B cell (primary cell): ENCODE measurements around the gene ZNF407. TPM values are rescaled to one million over a fixed set of nuclear protein-coding genes. Genes with fewer than 3 reads are reported as not detected.

Experiments used
- ATAC-seq: fragments of 200-7000 bp; cut with Tn5 transposase; one replicate; pipeline ENCODE4 v1.10.0; 2021; ENCODE audit warnings: low read depth, mild to moderate bottlenecking, moderate number of reproducible peaks, moderate library complexity
- CTCF ChIA-PET: fragments of 350-600 bp; sonication (Branson Sonifier 250); formaldehyde crosslinking; loops from one replicate; lab custom pipeline; 2021; ENCODE audit warnings: antibody characterized with exemption, inconsistent platforms; lab: Charles Lee
- POLR2A ChIA-PET: fragments of 350-600 bp; sonication (Branson Sonifier 250); formaldehyde crosslinking; loops from one replicate; lab custom pipeline; 2021; ENCODE audit warnings: antibody characterized with exemption; lab: Charles Lee
- DNase-seq: peaks from one replicate; pipeline ENCODE4 v3.0.0; 2013
- H2AFZ ChIP-seq: 2 replicates; pipeline ENCODE4 v1.6.1; 2012; ENCODE audit warnings: mild to moderate bottlenecking, low read depth, low read length; ENCODE audit not compliant: insufficient read depth, poor library complexity, severe bottlenecking
- H3K27ac ChIP-seq, 2 donors: 1 replicate in 1 of 2; 2 replicates in 1 of 2; pipeline ENCODE4 v1.5.1; 2012 to 2013; ENCODE audit warnings: low read length in 2 of 2, mild to moderate bottlenecking in 2 of 2, moderate library complexity in 1 of 2
- H3K27me3 ChIP-seq, 4 experiments: fragments of 200-600 bp in 1 of 4; sonication (generic) in 1 of 4; replicated peaks in 1 of 4; 1 replicate in 2 of 4; 2 replicates in 2 of 4; pipeline versions ENCODE4 v1.6.1 to v1.7.0; 2013 to 2016; ENCODE audit warnings: low read length in 3 of 4, mild to moderate bottlenecking in 2 of 4, mixed read lengths in 1 of 4, moderate library complexity in 1 of 4; ENCODE audit not compliant: insufficient read depth in 4 of 4, control insufficient read depth in 3 of 4; ENCODE audit errors: control extremely low read depth in 1 of 4
- H3K36me3 ChIP-seq, 2 experiments: replicated peaks in 1 of 2; 1 replicate in 1 of 2; 2 replicates in 1 of 2; pipeline versions ENCODE4 v1.6.1 to v1.7.1; 2013; ENCODE audit warnings: low read length in 1 of 2; ENCODE audit not compliant: insufficient read depth in 2 of 2, control insufficient read depth in 1 of 2; ENCODE audit errors: control extremely low read depth in 1 of 2, extremely low read depth in 1 of 2
- H3K4me1 ChIP-seq, 2 donors: fragments of 200-600 bp in 1 of 2; sonication (generic) in 1 of 2; 1 replicate in 1 of 2; 2 replicates in 1 of 2; pipeline versions ENCODE4 v1.5.1 to v1.6.1; 2013 to 2017; ENCODE audit warnings: low read length in 2 of 2; ENCODE audit not compliant: control insufficient read depth in 2 of 2, insufficient read depth in 2 of 2
- H3K4me2 ChIP-seq: replicated peaks from 2 replicates; pipeline ENCODE3; 2012; ENCODE audit warnings: mild to moderate bottlenecking, low read depth, low read length; ENCODE audit not compliant: poor library complexity, severe bottlenecking
- H3K4me3 ChIP-seq, 5 experiments: fragments of 200-600 bp in 1 of 5; sonication (generic) in 1 of 5; 1 replicate in 3 of 5; 2 replicates in 2 of 5; pipeline versions ENCODE4 v1.5.1 to v1.7.0; 2011 to 2016; ENCODE audit warnings: low read length in 4 of 5, mild to moderate bottlenecking in 4 of 5, low read depth in 2 of 5, control low read depth in 1 of 5, moderate library complexity in 1 of 5; ENCODE audit not compliant: insufficient read depth in 1 of 5; ENCODE audit errors: control extremely low read depth in 1 of 5, extremely low read depth in 1 of 5
- H3K79me2 ChIP-seq: fragments of 200-600 bp; sonication (generic); one replicate; pipeline ENCODE4 v1.6.0; 2016; ENCODE audit warnings: low read length; ENCODE audit not compliant: control insufficient read depth, insufficient read depth
- H3K9ac ChIP-seq: fragments of 200-600 bp; sonication (generic); 2 replicates; pipeline ENCODE4 v1.6.1; 2017; ENCODE audit warnings: mild to moderate bottlenecking, low read length, moderate library complexity
- H3K9me3 ChIP-seq, 3 donors: one replicate each; pipeline versions ENCODE4 v1.6.1 to v1.7.1; 2013; ENCODE audit warnings: low read length in 2 of 3; ENCODE audit not compliant: control insufficient read depth in 2 of 3, insufficient read depth in 1 of 3; ENCODE audit errors: control extremely low read depth in 1 of 3
- H4K20me1 ChIP-seq: 2 replicates; pipeline ENCODE4 v1.6.0; 2012; ENCODE audit warnings: mild to moderate bottlenecking, low read length; ENCODE audit not compliant: insufficient read depth, control insufficient read depth, poor library complexity, severe bottlenecking
- H3K27ac Mint-ChIP-seq: one replicate; pipeline ENCODE4 v1.8.0; 2021; ENCODE audit warnings: mixed read lengths
- H3K27me3 Mint-ChIP-seq: one replicate; pipeline ENCODE4 v1.8.0; 2021; ENCODE audit warnings: mixed read lengths
- H3K4me1 Mint-ChIP-seq: one replicate; pipeline ENCODE4 v1.8.0; 2021; ENCODE audit warnings: mixed read lengths
- H3K4me3 Mint-ChIP-seq: one replicate; pipeline ENCODE4 v1.8.0; 2021; ENCODE audit warnings: mixed read lengths
- H3K9me3 Mint-ChIP-seq: one replicate; pipeline ENCODE4 v1.8.0; 2022; ENCODE audit warnings: mixed read lengths; ENCODE audit not compliant: insufficient read depth
- EZH2 ChIP-seq: IDR thresholded peaks from 2 replicates; pipeline ENCODE4 v1.6.1; 2012; ENCODE audit warnings: borderline replicate concordance, low read depth, mild to moderate bottlenecking, moderate library complexity, low read length; ENCODE audit not compliant: insufficient read depth, poor library complexity, severe bottlenecking
- WGBS: methylation state at CpG from one replicate; pipeline ENCODE4 v1.1.5; 2013; ENCODE audit warnings: missing lambda C conversion rate; ENCODE audit not compliant: insufficient coverage; 5-methylcytosine and 5-hydroxymethylcytosine counted together
- intact Hi-C: fragments of 100-400 bp; cut with micrococcal nuclease; formaldehyde crosslinking; loops from one replicate; pipeline ENCODE4 v1.10.0; 2022
- polyA plus RNA-seq: library from polyadenylated mRNA; depleted of rRNA; stranded (reverse); fragments of >200 nt; gene quantifications from 2 replicates; pipeline ENCODE4 v1.2.3, GENCODE V29; 2012
- total RNA-seq, 2 donors: library from RNA; stranded (reverse); fragments of 120-200 nt in 1 of 2; gene quantifications; 1 replicate in 1 of 2; 2 replicates in 1 of 2; pipeline versions ENCODE4 v1.2.3 to v1.2.4, GENCODE V29; 2013 to 2022
- TF ChIP-seq, protein P1 (sequence below): fragments of 200-600 bp; IDR thresholded peaks from one replicate; pipeline ENCODE4 v1.8.0; 2022; ENCODE audit warnings: antibody characterized with exemption, mild to moderate bottlenecking

The ZNF407 gene
- total and polyA plus RNA-seq, 2 donors (not counting 1 experiment from before 2014, with no cell fraction given), result 4.5 to 37.1 TPM

DNA sequence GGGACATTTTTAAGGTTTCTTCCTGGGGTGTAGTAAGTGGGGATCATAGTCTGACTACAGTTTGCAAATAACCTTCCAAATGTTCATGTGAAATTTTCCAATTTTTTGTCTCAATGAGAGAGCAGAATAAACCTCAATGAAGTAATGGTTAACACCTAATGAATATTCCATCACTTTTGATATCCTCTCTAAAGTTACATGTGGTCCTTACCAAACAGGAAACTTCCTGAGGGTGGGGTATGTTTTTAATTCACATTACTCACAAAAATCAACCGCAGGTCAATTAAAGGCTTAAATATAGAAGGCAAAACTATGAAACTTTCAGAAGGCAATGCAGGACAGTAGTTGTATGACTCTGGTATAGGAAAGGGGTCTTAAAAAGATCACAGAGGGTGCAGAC is 13.2 kb downstream of the ZNF407 start:
- POLR2A ChIA-PET, result no interaction called here
- DNase-seq, result no peak
- H3K27me3 ChIP-seq, result no peaks in the 10 kb centered on the region
- H4K20me1 ChIP-seq, result peaks cover 32% of the 10 kb centered on the region
- intact Hi-C loops, result no loop called here
- peaks cover 0 to 4% (median 0%) of the 10 kb centered on the region in 3 donors for H3K9me3 ChIP-seq
- WGBS, result no CpG with 5 or more reads among the region's 1 CpG
- ATAC-seq, result no peak
- H3K4me2 ChIP-seq, result no peak overlapping the region
- H3K79me2 ChIP-seq, result peaks cover 73% of the 10 kb centered on the region
- H3K27me3 Mint-ChIP-seq, result no peaks in the 10 kb centered on the region
- peaks cover 20% of the 10 kb centered on the region for H3K4me1 Mint-ChIP-seq
- no peak overlapping the region for H3K9ac ChIP-seq
- no peak overlapping the region for H3K4me3 ChIP-seq
- peaks cover 0 to 1% of the 10 kb centered on the region in 2 experiments for H3K36me3 ChIP-seq
- CTCF ChIA-PET, result no interaction called here
- no peak overlapping the region for H3K27ac Mint-ChIP-seq
- no peak overlapping the region for H3K4me3 Mint-ChIP-seq
- TF ChIP-seq, protein P1, sequence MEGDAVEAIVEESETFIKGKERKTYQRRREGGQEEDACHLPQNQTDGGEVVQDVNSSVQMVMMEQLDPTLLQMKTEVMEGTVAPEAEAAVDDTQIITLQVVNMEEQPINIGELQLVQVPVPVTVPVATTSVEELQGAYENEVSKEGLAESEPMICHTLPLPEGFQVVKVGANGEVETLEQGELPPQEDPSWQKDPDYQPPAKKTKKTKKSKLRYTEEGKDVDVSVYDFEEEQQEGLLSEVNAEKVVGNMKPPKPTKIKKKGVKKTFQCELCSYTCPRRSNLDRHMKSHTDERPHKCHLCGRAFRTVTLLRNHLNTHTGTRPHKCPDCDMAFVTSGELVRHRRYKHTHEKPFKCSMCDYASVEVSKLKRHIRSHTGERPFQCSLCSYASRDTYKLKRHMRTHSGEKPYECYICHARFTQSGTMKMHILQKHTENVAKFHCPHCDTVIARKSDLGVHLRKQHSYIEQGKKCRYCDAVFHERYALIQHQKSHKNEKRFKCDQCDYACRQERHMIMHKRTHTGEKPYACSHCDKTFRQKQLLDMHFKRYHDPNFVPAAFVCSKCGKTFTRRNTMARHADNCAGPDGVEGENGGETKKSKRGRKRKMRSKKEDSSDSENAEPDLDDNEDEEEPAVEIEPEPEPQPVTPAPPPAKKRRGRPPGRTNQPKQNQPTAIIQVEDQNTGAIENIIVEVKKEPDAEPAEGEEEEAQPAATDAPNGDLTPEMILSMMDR, result no peak
- no peak for TF ChIP-seq EZH2
- no peak overlapping the region for H3K27ac ChIP-seq
- no peaks in the 10 kb centered on the region for H3K4me1 ChIP-seq
- no peak overlapping the region for H2AFZ ChIP-seq
- no peaks in the 10 kb centered on the region for H3K9me3 Mint-ChIP-seq

DNA sequence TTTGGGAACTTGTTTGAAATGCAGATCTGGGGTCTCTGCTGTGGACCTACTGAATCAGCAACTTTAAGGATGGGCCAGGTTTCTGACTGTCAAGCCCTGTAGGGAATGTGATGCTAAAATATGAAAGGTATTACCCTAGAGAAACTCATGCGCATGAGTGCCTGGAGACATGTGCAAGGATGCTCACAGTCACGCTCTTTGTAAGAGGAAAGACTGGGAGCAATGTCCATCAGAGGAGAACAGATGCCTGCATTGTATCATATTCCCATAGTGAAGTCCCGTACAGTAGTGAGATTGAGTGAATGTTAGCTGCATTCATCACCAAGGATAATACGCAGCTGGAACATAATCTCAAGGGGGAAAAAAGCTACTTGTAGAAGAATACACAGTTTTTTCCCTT is 14.1 kb downstream of the ZNF407 start:
- Histone ChIP-seq H3K9me3 (peaks cover 0 to 4% (median 0%) of the 10 kb centered on the region in 3 donors), H4K20me1 (peaks cover 34% of the 10 kb centered on the region), H3K4me3 (no peak overlapping the region), H3K27ac (no peak overlapping the region), H3K4me2 (no peak overlapping the region), H2AFZ (no peak overlapping the region), H3K36me3 (peaks cover 0 to 1% of the 10 kb centered on the region in 2 experiments), H3K79me2 (peaks cover 77% of the 10 kb centered on the region), H3K27me3 (no peaks in the 10 kb centered on the region), H3K9ac (no peak overlapping the region), H3K4me1 (no peaks in the 10 kb centered on the region)
- no peak for TF ChIP-seq EZH2
- TF ChIP-seq, protein P1, result no peak
- intact Hi-C loops, result no loop called here
- no peaks in the 10 kb centered on the region for H3K27me3 Mint-ChIP-seq
- CTCF ChIA-PET, result no interaction called here
- H3K9me3 Mint-ChIP-seq, result no peaks in the 10 kb centered on the region
- H3K4me3 Mint-ChIP-seq, result no peak overlapping the region
- ATAC-seq (no peak), DNase-seq (no peak)
- WGBS, result 100% methylated on average over 2 of the region's 4 CpGs
- H3K27ac Mint-ChIP-seq, result no peak overlapping the region
- POLR2A ChIA-PET, result no interaction called here
- peaks cover 20% of the 10 kb centered on the region for H3K4me1 Mint-ChIP-seq
